IPS-NIHi11 (cell line): ENCODE measurements around the gene BTNL9.
"Not testable (repeated sequence)": the region's sequence is repeated elsewhere in the genome, so short reads cannot be mapped to it uniquely, and the experiment has no call there.

Experiments used
- DNase-seq: peaks from one replicate; pipeline ENCODE4 v3.0.0; 2012; ENCODE audit warnings: mixed read lengths, low spot score

Gene BTNL9

GRCh38 chr5:181062631-181063030, 22.6 kb downstream of the BTNL9 start:
- DNase-seq: no peak

- DNase-seq: no peak
Observed at GRCh38 chr5:181063514-181063913, 23.4 kb downstream of the BTNL9 start.

- DNase-seq: no peak
Observed at GRCh38 chr5:181064987-181065386, 24.9 kb downstream of the BTNL9 start.

- DNase-seq: peak; percentile 70
Observed at GRCh38 chr5:181069767-181070491, 29.9 kb downstream of the BTNL9 start.

- no peak for DNase-seq
Observed at GRCh38 chr5:181070523-181070922, 30.5 kb downstream of the BTNL9 start.

GRCh38 chr5:181071257-181071656, 31.2 kb downstream of the BTNL9 start:
- DNase-seq: no peak

- no peak for DNase-seq
Observed at GRCh38 chr5:181076920-181077319, 36.9 kb downstream of the BTNL9 start.

GRCh38 chr5:181081989-181082388, 41.9 kb downstream of the BTNL9 start:
- no peak for DNase-seq

- no peak for DNase-seq
Observed at GRCh38 chr5:181084621-181085195, 44.6 kb downstream of the BTNL9 start.

GRCh38 chr5:181086026-181086883, 46.2 kb downstream of the BTNL9 start:
- DNase-seq: no peak

- DNase-seq: no peak
Observed at GRCh38 chr5:181086884-181087205, 46.8 kb downstream of the BTNL9 start.

GRCh38 chr5:181087309-181087708, 47.2 kb downstream of the BTNL9 start:
- DNase-seq: no peak

- peak; percentile 75 for DNase-seq
Observed at GRCh38 chr5:181088289-181088688, 48.2 kb downstream of the BTNL9 start.

- DNase-seq: no peak
Observed at GRCh38 chr5:181092428-181092827, 52.4 kb downstream of the BTNL9 start.

GRCh38 chr5:181095162-181095561, 55.1 kb downstream of the BTNL9 start:
- not testable (repeated sequence) for DNase-seq

- DNase-seq: not testable (repeated sequence)
Observed at GRCh38 chr5:181096721-181097382, 56.8 kb downstream of the BTNL9 start.

- not testable (repeated sequence) for DNase-seq
Observed at GRCh38 chr5:181097383-181097753, 57.3 kb downstream of the BTNL9 start.

- DNase-seq: not testable (repeated sequence)
Observed at GRCh38 chr5:181097759-181098491, 57.9 kb downstream of the BTNL9 start.

GRCh38 chr5:181098762-181099601, 58.9 kb downstream of the BTNL9 start:
- no peak for DNase-seq

GRCh38 chr5:181099602-181100086, 59.6 kb downstream of the BTNL9 start:
- no peak for DNase-seq
